BJ (cell line): Measurements from ENCODE around the gene SPSB1. TPM values are rescaled to one million over a fixed set of nuclear protein-coding genes. Genes with fewer than 3 reads are reported as not detected.

ENCODE experiments used
- CTCF ChIA-PET: fragments of 350-600 bp; formaldehyde crosslinking; extraction: SDS; loops from one replicate; lab custom pipeline; 2021; ENCODE audit warnings: antibody characterized with exemption, inconsistent platforms; lab: Yijun Ruan, JAX
- POLR2A ChIA-PET: fragments of 300-600 bp; sonication (Branson Sonifier 250); formaldehyde crosslinking; extraction: SDS; loops from one replicate; lab custom pipeline; 2021; ENCODE audit warnings: antibody characterized with exemption; lab: Charles Lee
- DNase-seq: peaks from one replicate; pipeline ENCODE4 v3.0.0-alpha.2; 2011; ENCODE audit warnings: low read depth
- H3K27me3 ChIP-seq: 2 replicates; pipeline ENCODE4 v1.6.0; 2011; ENCODE audit warnings: low read length; ENCODE audit not compliant: control insufficient read depth, insufficient read depth
- H3K36me3 ChIP-seq: 2 replicates; pipeline ENCODE4 v1.5.1; 2011; ENCODE audit warnings: low read length; ENCODE audit not compliant: control insufficient read depth, insufficient read depth
- H3K4me3 ChIP-seq: 2 replicates; pipeline ENCODE4 v1.5.1; 2011; ENCODE audit warnings: low read depth, mild to moderate bottlenecking, control low read depth, low read length
- polyA plus RNA-seq: library from polyadenylated mRNA; depleted of rRNA; stranded (reverse); fragments of >200 nt; gene quantifications from 2 replicates; pipeline ENCODE4 v1.2.3, GENCODE V29; 2011
- TF ChIP-seq, protein P1 (sequence below): IDR thresholded peaks from 2 replicates; pipeline ENCODE4 v1.5.1; 2011; ENCODE audit warnings: low read depth, mild to moderate bottlenecking, control low read depth, inconsistent platforms, low read length, moderate library complexity; ENCODE audit not compliant: insufficient read depth

The SPSB1 gene
- polyA plus RNA-seq, 1 experiment = 19.8 TPM

DNA sequence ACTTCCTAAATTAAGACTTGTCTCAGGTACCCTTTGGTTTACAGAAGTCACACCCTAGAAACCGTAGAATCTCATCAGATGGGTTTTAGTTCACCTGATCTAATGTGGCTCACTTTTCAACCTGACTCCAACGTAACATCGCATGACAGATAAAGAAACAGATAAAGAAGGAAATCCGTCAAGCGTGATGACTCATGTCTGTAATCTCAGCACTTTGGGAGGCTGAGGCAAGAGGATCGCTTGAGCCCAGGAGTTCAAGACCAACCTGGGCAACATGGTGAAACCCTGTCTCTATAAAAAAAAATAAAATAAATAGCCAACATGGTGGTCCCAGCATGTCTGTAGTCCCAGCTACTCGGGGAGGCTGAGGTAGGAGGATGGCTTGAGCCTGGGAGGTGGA is 97.3 kb downstream of the SPSB1 start:
- ChIA-PET POLR2A (no interaction called here), CTCF (no interaction called here)
- Histone ChIP-seq H3K27me3 (peaks cover 5% of the 10 kb centered on the region), H3K36me3 (no peaks in the 10 kb centered on the region), H3K4me3 (no peak overlapping the region)
- TF ChIP-seq, protein P1, sequence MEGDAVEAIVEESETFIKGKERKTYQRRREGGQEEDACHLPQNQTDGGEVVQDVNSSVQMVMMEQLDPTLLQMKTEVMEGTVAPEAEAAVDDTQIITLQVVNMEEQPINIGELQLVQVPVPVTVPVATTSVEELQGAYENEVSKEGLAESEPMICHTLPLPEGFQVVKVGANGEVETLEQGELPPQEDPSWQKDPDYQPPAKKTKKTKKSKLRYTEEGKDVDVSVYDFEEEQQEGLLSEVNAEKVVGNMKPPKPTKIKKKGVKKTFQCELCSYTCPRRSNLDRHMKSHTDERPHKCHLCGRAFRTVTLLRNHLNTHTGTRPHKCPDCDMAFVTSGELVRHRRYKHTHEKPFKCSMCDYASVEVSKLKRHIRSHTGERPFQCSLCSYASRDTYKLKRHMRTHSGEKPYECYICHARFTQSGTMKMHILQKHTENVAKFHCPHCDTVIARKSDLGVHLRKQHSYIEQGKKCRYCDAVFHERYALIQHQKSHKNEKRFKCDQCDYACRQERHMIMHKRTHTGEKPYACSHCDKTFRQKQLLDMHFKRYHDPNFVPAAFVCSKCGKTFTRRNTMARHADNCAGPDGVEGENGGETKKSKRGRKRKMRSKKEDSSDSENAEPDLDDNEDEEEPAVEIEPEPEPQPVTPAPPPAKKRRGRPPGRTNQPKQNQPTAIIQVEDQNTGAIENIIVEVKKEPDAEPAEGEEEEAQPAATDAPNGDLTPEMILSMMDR = no peak
- no peak for DNase-seq

- Histone ChIP-seq H3K27me3 (peaks cover 5% of the 10 kb centered on the region), H3K4me3 (no peak overlapping the region), H3K36me3 (no peaks in the 10 kb centered on the region)
- ChIA-PET POLR2A (no interaction called here), CTCF (interaction anchor here (1.5 kb wide), 1 partner anchor 64 kb away, joined by 5 read pairs; no protein-coding TSS in a partner anchor)
- TF ChIP-seq, protein P1 = no peak
- no peak for DNase-seq
These were observed 98.9 kb downstream of the SPSB1 start for GRCh38 chr1:9391620-9392019.

GRCh38 chr1:9394010-9394409 is 101.3 kb downstream of the SPSB1 start:
- CTCF ChIA-PET = interaction anchor here (0.6 kb wide), 1 partner anchor 219 kb away, joined by 3 read pairs; no protein-coding TSS in a partner anchor
- POLR2A ChIA-PET = no interaction called here
- Histone ChIP-seq H3K36me3 (no peaks in the 10 kb centered on the region), H3K27me3 (peaks cover 5% of the 10 kb centered on the region), H3K4me3 (no peak overlapping the region)
- no peak for DNase-seq
- TF ChIP-seq, protein P1 = no peak

DNA sequence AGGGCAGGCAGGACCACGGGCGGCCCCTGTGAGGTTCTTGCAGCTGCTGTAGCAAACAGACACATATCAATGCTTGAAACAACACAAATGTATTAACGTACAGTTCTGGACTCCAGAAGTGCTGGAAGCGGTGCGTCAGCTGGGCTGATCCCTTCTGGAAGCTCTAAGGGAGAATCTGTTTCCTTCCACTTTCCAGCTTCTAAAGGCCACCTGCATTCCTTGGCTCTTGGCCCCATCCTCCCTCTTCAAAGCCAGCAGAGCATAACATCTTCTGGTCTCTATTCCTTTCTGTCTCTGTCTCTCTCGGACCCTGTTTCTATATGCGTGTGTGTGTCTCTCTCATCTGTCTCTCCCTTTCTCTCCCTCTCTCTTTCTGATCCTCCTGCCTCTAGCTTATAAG is 102.3 kb downstream of the SPSB1 start:
- DNase-seq = no peak
- TF ChIP-seq, protein P1 = no peak
- H3K4me3 ChIP-seq = no peak overlapping the region
- CTCF ChIA-PET = no interaction called here
- POLR2A ChIA-PET = no interaction called here
- H3K36me3 ChIP-seq = no peaks in the 10 kb centered on the region
- H3K27me3 ChIP-seq = peaks cover 5% of the 10 kb centered on the region

GRCh38 chr1:9397047-9397446 is 104.4 kb downstream of the SPSB1 start:
- CTCF ChIA-PET = interaction anchor here (0.7 kb wide), 1 partner anchor 1484 kb away, joined by 3 read pairs; no protein-coding TSS in a partner anchor

More at GRCh38 chr1:9397047-9397446, 104.4 kb downstream of the SPSB1 start:
- H3K4me3 ChIP-seq = no peak overlapping the region
- POLR2A ChIA-PET = no interaction called here
- DNase-seq = no peak
- peaks cover 3% of the 10 kb centered on the region; the same call in 1 of the 2 replicates for H3K27me3 ChIP-seq
- TF ChIP-seq, protein P1 = no peak
- H3K36me3 ChIP-seq = no peaks in the 10 kb centered on the region
